B cell (primary cell): ENCODE data around the gene CCDC110. TPM values are rescaled to one million over a fixed set of nuclear protein-coding genes. Genes with fewer than 3 reads are reported as not detected.

Experiments
- ATAC-seq: fragments of 200-7000 bp; cut with Tn5 transposase; one replicate; pipeline ENCODE4 v1.10.0; 2021; ENCODE audit warnings: low read depth, mild to moderate bottlenecking, moderate number of reproducible peaks, moderate library complexity
- CTCF ChIA-PET: fragments of 350-600 bp; sonication (Branson Sonifier 250); formaldehyde crosslinking; loops from one replicate; lab custom pipeline; 2021; ENCODE audit warnings: antibody characterized with exemption, inconsistent platforms; lab: Charles Lee
- POLR2A ChIA-PET: fragments of 350-600 bp; sonication (Branson Sonifier 250); formaldehyde crosslinking; loops from one replicate; lab custom pipeline; 2021; ENCODE audit warnings: antibody characterized with exemption; lab: Charles Lee
- DNase-seq: peaks from one replicate; pipeline ENCODE4 v3.0.0; 2013
- H2AFZ ChIP-seq: 2 replicates; pipeline ENCODE4 v1.6.1; 2012; ENCODE audit warnings: mild to moderate bottlenecking, low read depth, low read length; ENCODE audit not compliant: insufficient read depth, poor library complexity, severe bottlenecking
- H3K27ac ChIP-seq, 2 donors: 1 replicate in 1 of 2; 2 replicates in 1 of 2; pipeline ENCODE4 v1.5.1; 2012 to 2013; ENCODE audit warnings: low read length in 2 of 2, mild to moderate bottlenecking in 2 of 2, moderate library complexity in 1 of 2
- H3K27me3 ChIP-seq, 4 experiments: fragments of 200-600 bp in 1 of 4; sonication (generic) in 1 of 4; replicated peaks in 1 of 4; 1 replicate in 2 of 4; 2 replicates in 2 of 4; pipeline versions ENCODE4 v1.6.1 to v1.7.0; 2013 to 2016; ENCODE audit warnings: low read length in 3 of 4, mild to moderate bottlenecking in 2 of 4, mixed read lengths in 1 of 4, moderate library complexity in 1 of 4; ENCODE audit not compliant: insufficient read depth in 4 of 4, control insufficient read depth in 3 of 4; ENCODE audit errors: control extremely low read depth in 1 of 4
- H3K36me3 ChIP-seq, 2 experiments: replicated peaks in 1 of 2; 1 replicate in 1 of 2; 2 replicates in 1 of 2; pipeline versions ENCODE4 v1.6.1 to v1.7.1; 2013; ENCODE audit warnings: low read length in 1 of 2; ENCODE audit not compliant: insufficient read depth in 2 of 2, control insufficient read depth in 1 of 2; ENCODE audit errors: control extremely low read depth in 1 of 2, extremely low read depth in 1 of 2
- H3K4me1 ChIP-seq, 2 donors: fragments of 200-600 bp in 1 of 2; sonication (generic) in 1 of 2; 1 replicate in 1 of 2; 2 replicates in 1 of 2; pipeline versions ENCODE4 v1.5.1 to v1.6.1; 2013 to 2017; ENCODE audit warnings: low read length in 2 of 2; ENCODE audit not compliant: control insufficient read depth in 2 of 2, insufficient read depth in 2 of 2
- H3K4me2 ChIP-seq: replicated peaks from 2 replicates; pipeline ENCODE3; 2012; ENCODE audit warnings: mild to moderate bottlenecking, low read depth, low read length; ENCODE audit not compliant: poor library complexity, severe bottlenecking
- H3K4me3 ChIP-seq, 5 experiments: fragments of 200-600 bp in 1 of 5; sonication (generic) in 1 of 5; 1 replicate in 3 of 5; 2 replicates in 2 of 5; pipeline versions ENCODE4 v1.5.1 to v1.7.0; 2011 to 2016; ENCODE audit warnings: low read length in 4 of 5, mild to moderate bottlenecking in 4 of 5, low read depth in 2 of 5, control low read depth in 1 of 5, moderate library complexity in 1 of 5; ENCODE audit not compliant: insufficient read depth in 1 of 5; ENCODE audit errors: control extremely low read depth in 1 of 5, extremely low read depth in 1 of 5
- H3K79me2 ChIP-seq: fragments of 200-600 bp; sonication (generic); one replicate; pipeline ENCODE4 v1.6.0; 2016; ENCODE audit warnings: low read length; ENCODE audit not compliant: control insufficient read depth, insufficient read depth
- H3K9ac ChIP-seq: fragments of 200-600 bp; sonication (generic); 2 replicates; pipeline ENCODE4 v1.6.1; 2017; ENCODE audit warnings: mild to moderate bottlenecking, low read length, moderate library complexity
- H3K9me3 ChIP-seq, 3 donors: one replicate each; pipeline versions ENCODE4 v1.6.1 to v1.7.1; 2013; ENCODE audit warnings: low read length in 2 of 3; ENCODE audit not compliant: control insufficient read depth in 2 of 3, insufficient read depth in 1 of 3; ENCODE audit errors: control extremely low read depth in 1 of 3
- H4K20me1 ChIP-seq: 2 replicates; pipeline ENCODE4 v1.6.0; 2012; ENCODE audit warnings: mild to moderate bottlenecking, low read length; ENCODE audit not compliant: insufficient read depth, control insufficient read depth, poor library complexity, severe bottlenecking
- H3K27ac Mint-ChIP-seq: one replicate; pipeline ENCODE4 v1.8.0; 2021; ENCODE audit warnings: mixed read lengths
- H3K27me3 Mint-ChIP-seq: one replicate; pipeline ENCODE4 v1.8.0; 2021; ENCODE audit warnings: mixed read lengths
- H3K4me1 Mint-ChIP-seq: one replicate; pipeline ENCODE4 v1.8.0; 2021; ENCODE audit warnings: mixed read lengths
- H3K4me3 Mint-ChIP-seq: one replicate; pipeline ENCODE4 v1.8.0; 2021; ENCODE audit warnings: mixed read lengths
- H3K9me3 Mint-ChIP-seq: one replicate; pipeline ENCODE4 v1.8.0; 2022; ENCODE audit warnings: mixed read lengths; ENCODE audit not compliant: insufficient read depth
- CTCF ChIP-seq: fragments of 200-600 bp; IDR thresholded peaks from one replicate; pipeline ENCODE4 v1.8.0; 2022; ENCODE audit warnings: antibody characterized with exemption, mild to moderate bottlenecking
- EZH2 ChIP-seq: IDR thresholded peaks from 2 replicates; pipeline ENCODE4 v1.6.1; 2012; ENCODE audit warnings: borderline replicate concordance, low read depth, mild to moderate bottlenecking, moderate library complexity, low read length; ENCODE audit not compliant: insufficient read depth, poor library complexity, severe bottlenecking
- WGBS: methylation state at CpG from one replicate; pipeline ENCODE4 v1.1.5; 2013; ENCODE audit warnings: missing lambda C conversion rate; ENCODE audit not compliant: insufficient coverage; 5-methylcytosine and 5-hydroxymethylcytosine counted together
- intact Hi-C: fragments of 100-400 bp; cut with micrococcal nuclease; formaldehyde crosslinking; loops from one replicate; pipeline ENCODE4 v1.10.0; 2022
- polyA plus RNA-seq: library from polyadenylated mRNA; depleted of rRNA; stranded (reverse); fragments of >200 nt; gene quantifications from 2 replicates; pipeline ENCODE4 v1.2.3, GENCODE V29; 2012
- total RNA-seq, 2 donors: library from RNA; stranded (reverse); fragments of 120-200 nt in 1 of 2; gene quantifications; 1 replicate in 1 of 2; 2 replicates in 1 of 2; pipeline versions ENCODE4 v1.2.3 to v1.2.4, GENCODE V29; 2013 to 2022

The CCDC110 gene
- total and polyA plus RNA-seq, 2 donors (not counting 1 experiment from before 2014, with no cell fraction given): 0.04 to 2.3 TPM

DNA sequence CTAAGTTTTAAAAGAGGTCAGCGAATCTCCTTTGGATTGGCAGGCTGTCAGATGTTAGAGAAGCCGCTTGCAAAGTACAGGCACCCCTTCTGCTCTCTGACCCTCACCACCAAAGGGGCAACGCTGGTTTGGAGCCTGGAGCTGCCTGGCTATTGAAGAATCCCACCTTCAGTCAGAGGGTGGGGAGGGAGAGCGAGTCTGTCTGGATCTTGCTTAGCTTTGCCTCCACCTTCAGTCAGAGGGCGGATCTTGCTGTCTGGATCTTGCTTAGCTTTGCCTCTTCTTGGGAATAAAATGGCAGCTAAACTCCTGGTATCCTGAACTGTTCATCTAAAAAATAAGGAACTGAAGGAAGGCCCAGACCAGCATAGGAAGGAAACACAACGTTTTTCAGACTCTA is 7.3 kb downstream of the CCDC110 start:
- no peaks in the 10 kb centered on the region for H3K79me2 ChIP-seq
- Mint-ChIP-seq H3K9me3 (no peaks in the 10 kb centered on the region), H3K27ac (no peak overlapping the region), H3K4me3 (no peak overlapping the region), H3K4me1 (no peaks in the 10 kb centered on the region), H3K27me3 (peaks cover 20% of the 10 kb centered on the region)
- H4K20me1 ChIP-seq: no peaks in the 10 kb centered on the region
- no peaks in the 10 kb centered on the region for H3K9me3 ChIP-seq
- ATAC-seq (no peak), DNase-seq (no peak)
- no peak overlapping the region for H3K27ac ChIP-seq
- H3K9ac ChIP-seq: no peak overlapping the region
- POLR2A ChIA-PET: interaction anchor here (0.6 kb wide), 1 partner anchor 257 kb away, joined by 4 read pairs; no protein-coding TSS in a partner anchor
- CTCF ChIA-PET: interaction anchor here (0.8 kb wide), 1 partner anchor 32 kb away, joined by 3 read pairs; no protein-coding TSS in a partner anchor
- no peak for TF ChIP-seq CTCF
- TF ChIP-seq EZH2: no peak
- WGBS: 74% methylated on average over 5 of the region's 6 CpGs
- peaks cover 0 to 5% (median 1%) of the 10 kb centered on the region in 4 experiments for H3K27me3 ChIP-seq
- H3K4me3 ChIP-seq: no peak overlapping the region
- H3K4me1 ChIP-seq: no peaks in the 10 kb centered on the region
- no peak overlapping the region for H2AFZ ChIP-seq
- no peak overlapping the region for H3K4me2 ChIP-seq
- no peaks in the 10 kb centered on the region for H3K36me3 ChIP-seq
- intact Hi-C loops: no loop called here

DNA sequence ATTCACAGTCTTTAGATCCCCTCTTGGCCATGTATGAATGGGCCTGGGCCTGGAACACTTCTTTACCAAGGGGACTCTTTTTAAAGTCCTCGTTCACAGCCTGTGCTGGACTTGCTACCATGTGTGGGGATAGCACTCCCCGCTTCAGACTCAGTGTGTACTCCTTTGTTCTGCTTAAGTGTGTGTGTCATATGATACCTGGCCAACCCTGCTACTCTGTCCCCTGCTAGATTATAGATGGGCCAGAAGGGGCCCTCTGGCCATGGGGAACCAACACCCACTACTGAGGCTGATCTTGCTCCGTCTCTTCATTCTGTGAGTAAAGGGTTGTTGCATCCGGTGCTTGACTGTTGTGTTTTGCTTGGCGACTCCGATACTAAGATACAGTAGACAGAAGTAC is 8.0 kb downstream of the CCDC110 start:
- H3K4me3 ChIP-seq: no peak overlapping the region
- no peak overlapping the region for H2AFZ ChIP-seq
- H3K36me3 ChIP-seq: no peaks in the 10 kb centered on the region
- ChIA-PET CTCF (interaction anchor here (0.8 kb wide), 1 partner anchor 31 kb away, joined by 3 read pairs; no protein-coding TSS in a partner anchor), POLR2A (interaction anchor here (0.6 kb wide), 1 partner anchor 256 kb away, joined by 4 read pairs; no protein-coding TSS in a partner anchor)
- H3K79me2 ChIP-seq: no peaks in the 10 kb centered on the region
- no peak for DNase-seq
- H4K20me1 ChIP-seq: no peaks in the 10 kb centered on the region
- H3K27ac ChIP-seq: no peak overlapping the region
- no peaks in the 10 kb centered on the region for H3K9me3 ChIP-seq
- Mint-ChIP-seq H3K27me3 (peaks cover 23% of the 10 kb centered on the region), H3K4me1 (no peaks in the 10 kb centered on the region), H3K27ac (no peak overlapping the region), H3K4me3 (no peak overlapping the region), H3K9me3 (no peaks in the 10 kb centered on the region)
- H3K4me1 ChIP-seq: no peaks in the 10 kb centered on the region
- H3K9ac ChIP-seq: no peak overlapping the region
- TF ChIP-seq CTCF (no peak), EZH2 (no peak)
- intact Hi-C loops: no loop called here
- ATAC-seq: no peak
- 80% methylated on average over 2 of the region's 6 CpGs for WGBS
- H3K4me2 ChIP-seq: no peak overlapping the region
- H3K27me3 ChIP-seq: peaks cover 0 to 6% (median 1%) of the 10 kb centered on the region in 4 experiments
